GM21825 (cell line): ENCODE measurements around the gene PPEF1.

ENCODE experiments used
- ATAC-seq: cut with Tn5 transposase; IDR thresholded peaks from one replicate; pipeline ENCODE4 v1.9.1; 2021; ENCODE audit warnings: mild to moderate bottlenecking, moderate library complexity; ENCODE audit not compliant: unreplicated experiment

PPEF1 gene

GRCh38 chrX:18875256-18875878 lies 167.9 kb downstream of the PPEF1 start:
- no peak for ATAC-seq

- ATAC-seq: no peak
Measured at GRCh38 chrX:18877469-18877868, 170.0 kb downstream of the PPEF1 start.
